ENCODE results near the gene EXOC7.
"Not testable (repeated sequence)": the region's sequence is repeated elsewhere in the genome, so short reads cannot be mapped to it uniquely, and the experiment has no call there.

The EXOC7 gene

GRCh38 chr17:76085731-76086366, 17.7 kb downstream of the EXOC7 start:
- DNase-seq: no peak

DNA sequence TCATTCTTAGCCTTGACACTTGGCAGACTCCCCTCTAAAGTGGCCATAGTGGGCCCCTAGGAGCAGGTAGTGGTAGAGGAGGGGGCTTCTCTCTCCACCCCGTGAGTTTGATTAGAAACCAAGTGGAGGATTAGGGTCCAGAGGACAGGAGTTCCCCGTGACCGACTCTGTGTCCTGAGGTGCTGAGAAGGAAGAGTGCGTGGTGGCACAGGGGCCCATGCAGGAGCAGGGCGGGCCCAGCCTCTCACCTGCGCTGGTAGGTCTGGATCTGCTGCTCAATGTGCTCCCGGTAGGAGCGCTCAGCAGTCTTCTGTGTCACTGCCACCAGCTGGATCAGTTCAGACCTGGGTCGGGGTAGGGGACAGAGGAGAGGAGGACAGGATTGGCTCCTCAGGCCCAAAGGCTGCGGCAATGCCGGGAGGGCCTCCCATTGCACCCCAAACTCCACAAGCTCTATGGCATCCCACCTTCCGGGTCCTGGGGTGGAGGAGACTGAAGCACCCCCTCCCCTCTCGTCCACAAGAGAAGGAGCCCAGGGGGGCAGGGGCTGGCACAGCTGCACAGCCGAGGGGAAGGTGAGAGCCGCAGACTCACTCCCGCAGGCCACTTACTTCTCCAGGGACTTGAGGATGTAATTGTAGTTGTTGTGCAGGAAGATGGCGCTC, 18.4 kb downstream of the EXOC7 start:
- no peak for DNase-seq

DNA sequence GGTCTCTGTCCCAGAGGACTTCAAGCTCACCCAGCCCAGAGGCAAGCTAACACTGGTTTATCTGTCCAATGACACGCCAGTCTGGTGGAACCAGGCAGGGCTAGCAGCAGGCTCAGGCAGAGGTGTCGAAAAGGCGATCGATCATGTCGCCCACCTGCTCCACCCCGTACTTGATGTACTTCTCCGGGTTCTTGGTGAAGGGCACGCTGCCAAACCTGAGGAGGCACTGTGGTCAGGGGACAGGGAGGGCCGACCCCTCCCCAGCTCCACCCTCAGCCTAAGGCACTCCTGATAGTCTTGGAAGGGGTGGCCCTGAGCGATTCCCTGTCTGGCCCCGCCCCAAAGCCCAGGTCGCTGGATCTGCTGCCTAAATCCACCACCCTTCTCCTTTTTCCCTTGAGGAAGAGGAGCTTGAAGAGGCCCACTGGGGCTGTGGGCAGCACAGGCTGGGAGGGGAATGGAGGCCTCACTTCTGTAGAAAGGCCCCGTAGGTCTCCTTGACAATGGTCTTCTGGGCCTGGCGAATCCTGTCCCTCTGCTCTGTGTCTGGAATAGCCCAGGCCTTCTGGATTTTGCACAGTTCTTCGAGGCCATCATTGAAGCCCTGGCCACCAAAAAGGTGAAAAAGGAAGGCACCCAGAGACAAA, 19.9 kb downstream of the EXOC7 start:
- DNase-seq: no peak

DNA sequence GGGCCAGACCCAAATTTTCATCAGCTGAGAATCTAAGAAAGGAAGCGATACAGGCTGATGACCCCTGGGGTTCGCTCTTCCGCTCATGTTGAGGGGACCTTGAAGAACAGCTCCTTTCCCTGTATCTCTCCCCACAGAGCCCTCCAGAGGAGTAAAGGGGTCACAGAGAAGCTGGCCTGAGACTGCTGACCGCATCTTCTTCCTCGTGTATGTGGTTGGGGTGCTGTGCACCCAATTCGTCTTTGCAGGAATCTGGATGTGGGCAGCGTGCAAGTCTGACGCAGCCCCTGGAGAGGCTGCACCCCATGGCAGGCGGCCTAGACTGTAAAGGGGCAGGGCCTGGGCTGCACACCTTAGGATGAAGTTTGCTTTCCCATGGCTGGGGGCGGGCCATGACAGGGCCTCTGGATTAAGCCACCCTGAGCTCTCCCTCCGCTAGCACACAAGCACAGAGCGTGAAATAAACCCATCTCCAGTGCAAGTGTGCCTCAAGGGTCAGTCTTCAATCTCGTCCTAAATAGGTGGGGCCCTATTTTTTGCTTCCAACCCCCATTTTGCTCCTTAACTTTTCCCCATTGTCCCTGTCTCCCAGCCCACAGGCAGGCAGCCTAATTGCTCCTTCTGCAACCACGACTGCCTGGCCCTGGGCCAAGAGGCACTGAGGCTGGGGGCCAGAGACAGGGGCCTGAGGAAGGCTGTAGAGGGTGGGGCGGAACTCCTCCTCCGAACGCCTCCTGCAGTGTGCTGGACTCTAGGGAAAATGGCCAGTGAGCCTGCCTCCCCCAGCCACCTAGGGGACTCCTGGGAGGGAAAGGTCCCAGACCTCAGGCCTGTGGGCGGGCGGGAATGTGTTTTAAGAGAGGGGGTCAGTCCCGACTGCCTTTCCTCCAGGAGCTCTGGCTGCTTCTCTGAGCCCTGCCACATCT, 21.0 kb downstream of the EXOC7 start:
- no peak for DNase-seq

GRCh38 chr17:76081295-76082210, 22.0 kb downstream of the EXOC7 start:
- DNase-seq: no peak

DNA sequence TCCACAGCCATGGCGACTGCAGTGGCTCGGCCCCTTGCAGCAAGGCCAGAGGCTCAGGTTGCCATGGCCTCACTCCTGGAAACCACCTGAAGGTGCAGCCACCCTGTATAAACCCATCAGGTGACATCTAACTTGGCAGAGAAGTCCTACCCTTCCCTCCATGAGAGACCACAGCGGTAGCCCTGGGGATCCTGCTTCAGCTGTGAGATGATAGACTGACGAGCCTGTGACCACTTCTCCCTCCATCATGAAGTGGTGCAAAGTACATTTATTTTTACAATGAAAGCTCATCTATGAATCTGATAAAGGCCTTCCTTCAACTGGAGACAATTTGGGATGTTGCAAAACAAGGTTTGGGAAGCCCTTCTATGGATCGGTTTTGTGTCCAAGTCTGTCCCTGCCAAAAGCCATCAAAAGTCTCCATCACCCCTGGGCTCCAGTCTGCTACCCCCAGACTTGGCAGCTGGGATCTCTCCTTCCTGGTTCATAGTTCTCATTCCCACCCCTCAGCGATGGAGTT, 22.8 kb downstream of the EXOC7 start:
- no peak for DNase-seq

GRCh38 chr17:76079956-76080767, 23.4 kb downstream of the EXOC7 start:
- no peak for DNase-seq

GRCh38 chr17:76079535-76079955, 24.0 kb downstream of the EXOC7 start:
- no peak for DNase-seq

DNA sequence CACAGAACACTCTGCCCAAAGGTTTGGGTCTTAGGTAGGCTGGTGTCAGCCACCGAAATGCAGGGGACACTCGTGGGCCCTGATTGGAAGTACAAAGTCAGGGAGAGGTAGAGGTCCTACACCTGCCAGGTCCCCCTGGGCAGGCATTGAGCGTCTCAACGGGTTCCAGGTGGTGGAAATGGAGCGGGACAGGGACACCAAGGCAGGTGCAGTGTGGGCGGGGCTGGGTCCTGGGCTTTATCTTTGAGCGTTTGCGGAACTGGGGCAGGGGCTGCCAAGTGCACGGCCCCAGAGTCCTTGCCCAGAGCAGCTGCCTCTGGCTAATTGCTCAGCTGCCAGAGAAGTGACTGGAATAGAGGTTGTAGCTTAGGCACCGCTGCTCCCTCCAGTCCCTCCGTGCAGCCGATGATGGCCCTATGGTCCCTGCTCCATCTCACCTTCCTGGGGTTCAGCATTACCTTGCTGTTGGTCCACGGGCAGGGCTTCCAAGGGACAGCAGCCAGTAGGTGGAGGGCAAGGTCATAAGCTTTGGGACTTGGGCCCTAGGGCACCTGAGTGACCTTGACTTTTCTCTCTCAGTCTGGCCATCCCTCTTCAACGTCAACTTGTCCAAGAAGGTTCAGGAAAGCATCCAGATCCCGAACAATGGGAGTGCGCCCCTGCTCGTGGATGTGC, 24.6 kb downstream of the EXOC7 start, which contains the start of gene ZACN:
Gene ZACN, plus strand, starts transcription at position 323 of the 675 bp plus-strand sequence. Its CDS starts 83 bp downstream, at position 406.
- DNase-seq: no peak

DNA sequence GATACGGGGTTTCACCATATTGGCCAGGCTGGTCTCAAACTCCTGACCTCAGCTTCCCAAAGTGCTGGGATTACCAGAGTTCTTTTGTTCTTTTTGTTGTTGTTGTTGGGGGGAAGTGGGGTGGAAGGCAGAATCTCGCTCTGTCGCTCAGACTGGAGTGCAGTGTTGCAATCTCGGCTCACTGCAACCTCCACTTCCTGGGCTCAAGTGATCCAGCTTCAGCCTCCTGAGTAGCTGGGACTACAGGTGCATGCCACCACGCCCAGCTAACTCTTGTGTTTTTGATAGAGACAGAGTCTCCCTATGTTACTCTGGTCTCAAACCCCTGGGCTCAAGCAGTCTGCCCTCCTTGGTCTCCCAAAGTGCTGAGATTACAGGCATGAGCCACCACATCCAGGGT, 25.2 kb downstream of the EXOC7 start:
- not testable (repeated sequence) for DNase-seq

DNA sequence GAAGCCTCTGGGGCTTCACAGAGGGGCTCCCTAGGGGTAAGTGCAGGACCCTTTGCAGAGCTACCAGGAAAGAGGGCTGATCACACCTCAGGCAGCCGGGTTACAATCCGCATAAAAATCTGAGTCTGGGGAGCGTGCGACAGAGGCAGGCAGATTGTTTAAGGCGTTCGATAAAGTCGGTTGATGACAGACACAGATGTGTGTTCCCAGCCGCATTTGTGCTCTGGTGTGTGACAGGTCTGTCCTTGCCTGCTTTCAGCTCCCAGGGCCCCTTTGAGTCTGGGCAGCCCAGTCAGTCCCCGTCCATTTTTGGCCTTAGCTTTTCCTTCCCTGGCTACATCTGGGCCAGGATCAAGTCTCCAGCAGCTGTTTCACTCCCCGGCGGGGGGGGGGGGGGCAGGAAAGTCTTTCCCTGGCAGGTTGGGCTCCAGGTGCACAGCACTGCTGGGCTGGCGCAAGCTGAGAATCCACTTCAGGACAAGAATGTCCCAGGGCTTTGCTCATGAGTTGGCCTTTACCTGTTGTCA, 25.9 kb downstream of the EXOC7 start:
- no peak for DNase-seq

DNA sequence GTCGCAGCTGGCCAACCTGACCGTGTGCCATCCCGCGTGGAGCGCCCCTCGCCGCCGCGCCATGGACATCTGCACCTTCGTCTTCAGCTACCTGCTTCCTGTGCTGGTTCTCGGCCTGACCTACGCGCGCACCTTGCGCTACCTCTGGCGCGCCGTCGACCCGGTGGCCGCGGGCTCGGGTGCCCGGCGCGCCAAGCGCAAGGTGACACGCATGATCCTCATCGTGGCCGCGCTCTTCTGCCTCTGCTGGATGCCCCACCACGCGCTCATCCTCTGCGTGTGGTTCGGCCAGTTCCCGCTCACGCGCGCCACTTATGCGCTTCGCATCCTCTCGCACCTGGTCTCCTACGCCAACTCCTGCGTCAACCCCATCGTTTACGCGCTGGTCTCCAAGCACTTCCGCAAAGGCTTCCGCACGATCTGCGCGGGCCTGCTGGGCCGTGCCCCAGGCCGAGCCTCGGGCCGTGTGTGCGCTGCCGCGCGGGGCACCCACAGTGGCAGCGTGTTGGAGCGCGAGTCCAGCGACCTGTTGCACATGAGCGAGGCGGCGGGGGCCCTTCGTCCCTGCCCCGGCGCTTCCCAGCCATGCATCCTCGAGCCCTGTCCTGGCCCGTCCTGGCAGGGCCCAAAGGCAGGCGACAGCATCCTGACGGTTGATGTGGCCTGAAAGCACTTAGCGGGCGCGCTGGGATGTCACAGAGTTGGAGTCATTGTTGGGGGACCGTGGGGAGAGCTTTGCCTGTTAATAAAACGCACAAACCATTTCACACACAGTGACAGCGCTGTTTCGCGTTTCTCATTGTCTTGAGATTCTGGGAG, 26.6 kb downstream of the EXOC7 start:
- no peak for DNase-seq

- DNase-seq: no peak
Observed at GRCh38 chr17:76076146-76076764, 27.3 kb downstream of the EXOC7 start.

DNA sequence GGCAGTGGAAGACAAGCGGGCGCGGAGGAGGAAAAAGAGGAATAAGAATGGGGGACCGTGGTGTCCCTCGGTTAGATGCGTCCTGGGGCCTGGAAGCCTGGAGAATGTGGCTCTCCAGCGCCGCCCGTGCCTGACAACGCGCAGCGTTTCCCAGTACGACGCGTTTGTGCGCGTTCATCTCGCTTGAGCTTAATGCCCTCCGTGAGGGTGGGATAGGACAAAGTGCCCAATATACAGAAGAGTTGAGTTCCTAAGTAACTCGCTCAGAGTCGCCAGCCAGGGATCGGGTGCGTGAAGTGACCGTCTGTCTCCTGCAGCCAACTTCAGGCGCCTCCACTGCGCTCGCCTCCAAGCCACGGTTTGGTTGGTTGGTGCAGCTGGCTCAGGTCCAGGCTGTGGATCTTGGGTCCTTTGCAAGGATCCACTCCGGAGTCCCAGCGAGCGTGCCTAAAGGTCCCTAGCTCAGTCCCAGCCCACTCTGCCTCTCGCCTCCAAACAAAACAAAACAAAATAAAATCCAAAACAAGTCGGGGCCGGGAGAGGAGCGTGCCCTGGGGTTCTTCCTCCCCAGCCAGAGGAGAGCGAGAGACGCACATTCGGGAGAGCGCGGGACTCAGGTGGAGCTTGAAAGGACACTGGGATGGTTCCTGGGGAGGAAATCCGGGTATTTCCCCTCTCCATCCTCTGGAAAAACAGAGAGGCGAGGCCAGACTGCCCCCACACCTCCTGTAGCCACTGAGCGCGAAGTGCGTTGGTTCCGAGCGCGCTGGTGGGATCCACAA, 28.0 kb downstream of the EXOC7 start:
- no peak for DNase-seq

GRCh38 chr17:76074390-76075363, 28.9 kb downstream of the EXOC7 start, which contains the start of gene GALR2:
TSS of gene GALR2 (plus strand) at chr17:76074781. CDS start at chr17:76074884, 103 bp downstream.
- DNase-seq: no peak
